CD4-positive, alpha-beta T cell (primary cell): ENCODE results near the gene HS3ST4. TPM values are rescaled to one million over a fixed set of nuclear protein-coding genes. Genes with fewer than 3 reads are reported as not detected.

Source experiments
- ATAC-seq: fragments of 200-7000 bp; cut with Tn5 transposase; one replicate; pipeline ENCODE4 v1.10.0; 2022; ENCODE audit warnings: mild to moderate bottlenecking; ENCODE audit not compliant: poor library complexity
- CTCF ChIA-PET: fragments of 350-600 bp; sonication (Branson Sonifier 250); formaldehyde crosslinking; loops from one replicate; lab custom pipeline; 2021; ENCODE audit warnings: antibody characterized with exemption, inconsistent platforms; lab: Charles Lee
- POLR2A ChIA-PET: fragments of 350-600 bp; sonication (Branson Sonifier 250); formaldehyde crosslinking; loops from one replicate; lab custom pipeline; 2021; ENCODE audit warnings: antibody characterized with exemption, inconsistent platforms; lab: Charles Lee
- DNase-seq, 14 experiments: peaks; one replicate each; pipeline ENCODE4 v3.0.0-alpha.2; 2013 to 2020; ENCODE audit warnings: mixed read lengths in 2 of 14
- H3K27ac ChIP-seq, 2 donors: one replicate each; pipeline versions ENCODE4 v1.5.1 to v1.7.0; 2013; ENCODE audit warnings: low read length in 2 of 2, low read depth in 1 of 2, mild to moderate bottlenecking in 1 of 2
- H3K27me3 ChIP-seq, 2 experiments: 1 replicate in 1 of 2; 2 replicates in 1 of 2; pipeline versions ENCODE4 v1.6.1 to v1.7.0; 2013; ENCODE audit warnings: low read length in 2 of 2, control low read depth in 1 of 2, mild to moderate bottlenecking in 1 of 2, moderate library complexity in 1 of 2; ENCODE audit not compliant: insufficient read depth in 2 of 2, control insufficient read depth in 1 of 2
- H3K36me3 ChIP-seq: one replicate; pipeline ENCODE4 v1.6.1; 2013; ENCODE audit warnings: low read length, control low read depth; ENCODE audit not compliant: insufficient read depth
- H3K4me1 ChIP-seq: one replicate; pipeline ENCODE4 v1.6.1; 2013; ENCODE audit warnings: low read length, control low read depth; ENCODE audit not compliant: insufficient read depth
- H3K4me3 ChIP-seq: one replicate; pipeline ENCODE4 v1.5.1; 2013; ENCODE audit warnings: mild to moderate bottlenecking, low read length, moderate library complexity
- H3K9me3 ChIP-seq, 2 experiments: 1 replicate in 1 of 2; 2 replicates in 1 of 2; pipeline versions ENCODE4 v1.6.1 to v1.7.0; 2013; ENCODE audit warnings: low read length in 2 of 2, mild to moderate bottlenecking in 2 of 2, control low read depth in 1 of 2, moderate library complexity in 1 of 2; ENCODE audit not compliant: control insufficient read depth in 1 of 2, insufficient read depth in 1 of 2
- H3K27ac Mint-ChIP-seq: one replicate; pipeline ENCODE4 v1.8.0; 2020; ENCODE audit warnings: mixed read lengths
- H3K27me3 Mint-ChIP-seq: one replicate; pipeline ENCODE4 v1.8.0; 2021; ENCODE audit warnings: mixed read lengths
- H3K36me3 Mint-ChIP-seq: one replicate; pipeline ENCODE4 v1.8.0; 2021; ENCODE audit warnings: low read depth, mixed read lengths
- H3K4me1 Mint-ChIP-seq: one replicate; pipeline ENCODE4 v1.8.0; 2021; ENCODE audit warnings: low read depth, mixed read lengths
- H3K4me3 Mint-ChIP-seq: one replicate; pipeline ENCODE4 v1.8.0; 2020; ENCODE audit warnings: mild to moderate bottlenecking, mixed read lengths
- H3K9me3 Mint-ChIP-seq: one replicate; pipeline ENCODE4 v1.8.0; 2020; ENCODE audit warnings: mixed read lengths
- intact Hi-C, 2 experiments: fragments of 100-400 bp; cut with DNase I in 1 of 2; cut with micrococcal nuclease in 1 of 2; formaldehyde crosslinking; loops; one replicate each; pipeline versions ENCODE4 v1.15.1 to v1.9.0; 2023 to 2025; cut with DNase I, micrococcal nuclease
- total RNA-seq, 174 experiments: library from RNA in 2 of 174; stranded (reverse) in 2 of 174; gene quantifications; one replicate each; pipeline ENCODE4 v1.2.3 and lab custom pipeline; 2021 to 2026
- TF ChIP-seq, protein P1 (sequence below): fragments of 200-600 bp; IDR thresholded peaks from one replicate; pipeline ENCODE4 v1.8.0; 2022; ENCODE audit warnings: antibody characterized with exemption, mild to moderate bottlenecking

Gene HS3ST4
- total RNA-seq, 2 experiments from 2014 or later: not detected

DNA sequence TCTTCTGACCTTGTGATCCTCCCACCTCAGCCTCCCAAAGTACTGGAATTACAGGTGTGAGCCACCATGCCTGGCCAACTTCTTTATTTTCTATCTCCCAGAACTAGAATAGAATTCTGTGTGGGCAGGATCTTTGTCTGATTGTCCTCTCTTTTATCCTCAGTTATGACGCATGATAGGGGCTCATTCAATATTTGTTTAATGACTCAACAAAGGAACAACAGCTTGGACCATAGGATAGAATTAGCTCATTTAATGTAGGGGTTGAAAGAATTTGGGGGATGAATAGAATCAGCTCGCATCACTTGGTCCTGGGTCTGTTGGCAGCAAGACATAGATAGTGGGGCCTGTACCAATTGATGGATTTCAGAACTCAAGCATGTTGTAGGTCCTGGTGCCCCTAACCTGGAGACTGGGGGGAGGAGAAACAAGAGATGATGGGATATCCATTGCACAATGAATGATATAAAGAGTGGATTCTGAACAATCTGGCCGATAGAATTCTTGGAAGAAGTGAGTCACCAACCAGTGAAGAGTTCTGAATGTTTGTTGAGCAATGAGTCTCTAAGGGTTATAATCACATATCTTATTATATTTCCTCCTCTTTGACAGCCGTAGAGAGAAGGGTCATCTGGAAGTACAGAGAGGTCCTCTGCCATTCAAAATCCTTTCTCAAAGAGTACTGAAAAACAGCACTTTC, 250.2 kb downstream of the HS3ST4 start:
- H3K4me1 ChIP-seq: no peaks in the 10 kb centered on the region
- intact Hi-C loops: no loop called here
- no peak overlapping the region for H3K4me3 Mint-ChIP-seq
- TF ChIP-seq, protein P1, sequence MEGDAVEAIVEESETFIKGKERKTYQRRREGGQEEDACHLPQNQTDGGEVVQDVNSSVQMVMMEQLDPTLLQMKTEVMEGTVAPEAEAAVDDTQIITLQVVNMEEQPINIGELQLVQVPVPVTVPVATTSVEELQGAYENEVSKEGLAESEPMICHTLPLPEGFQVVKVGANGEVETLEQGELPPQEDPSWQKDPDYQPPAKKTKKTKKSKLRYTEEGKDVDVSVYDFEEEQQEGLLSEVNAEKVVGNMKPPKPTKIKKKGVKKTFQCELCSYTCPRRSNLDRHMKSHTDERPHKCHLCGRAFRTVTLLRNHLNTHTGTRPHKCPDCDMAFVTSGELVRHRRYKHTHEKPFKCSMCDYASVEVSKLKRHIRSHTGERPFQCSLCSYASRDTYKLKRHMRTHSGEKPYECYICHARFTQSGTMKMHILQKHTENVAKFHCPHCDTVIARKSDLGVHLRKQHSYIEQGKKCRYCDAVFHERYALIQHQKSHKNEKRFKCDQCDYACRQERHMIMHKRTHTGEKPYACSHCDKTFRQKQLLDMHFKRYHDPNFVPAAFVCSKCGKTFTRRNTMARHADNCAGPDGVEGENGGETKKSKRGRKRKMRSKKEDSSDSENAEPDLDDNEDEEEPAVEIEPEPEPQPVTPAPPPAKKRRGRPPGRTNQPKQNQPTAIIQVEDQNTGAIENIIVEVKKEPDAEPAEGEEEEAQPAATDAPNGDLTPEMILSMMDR: no peak
- DNase-seq (no peak), ATAC-seq (no peak)
- no peak overlapping the region for H3K27ac Mint-ChIP-seq
- no peaks in the 10 kb centered on the region for H3K4me1 Mint-ChIP-seq
- H3K27ac ChIP-seq: no peak overlapping the region
- peaks cover 2% of the 10 kb centered on the region for H3K9me3 Mint-ChIP-seq
- no peaks in the 10 kb centered on the region for H3K36me3 ChIP-seq
- H3K27me3 Mint-ChIP-seq: no peaks in the 10 kb centered on the region
- ChIA-PET POLR2A (no interaction called here), CTCF (no interaction called here)
- no peaks in the 10 kb centered on the region for H3K9me3 ChIP-seq
- no peak overlapping the region for H3K4me3 ChIP-seq
- peaks cover 0 to 3% of the 10 kb centered on the region in 2 experiments for H3K27me3 ChIP-seq
- no peaks in the 10 kb centered on the region for H3K36me3 Mint-ChIP-seq

DNA sequence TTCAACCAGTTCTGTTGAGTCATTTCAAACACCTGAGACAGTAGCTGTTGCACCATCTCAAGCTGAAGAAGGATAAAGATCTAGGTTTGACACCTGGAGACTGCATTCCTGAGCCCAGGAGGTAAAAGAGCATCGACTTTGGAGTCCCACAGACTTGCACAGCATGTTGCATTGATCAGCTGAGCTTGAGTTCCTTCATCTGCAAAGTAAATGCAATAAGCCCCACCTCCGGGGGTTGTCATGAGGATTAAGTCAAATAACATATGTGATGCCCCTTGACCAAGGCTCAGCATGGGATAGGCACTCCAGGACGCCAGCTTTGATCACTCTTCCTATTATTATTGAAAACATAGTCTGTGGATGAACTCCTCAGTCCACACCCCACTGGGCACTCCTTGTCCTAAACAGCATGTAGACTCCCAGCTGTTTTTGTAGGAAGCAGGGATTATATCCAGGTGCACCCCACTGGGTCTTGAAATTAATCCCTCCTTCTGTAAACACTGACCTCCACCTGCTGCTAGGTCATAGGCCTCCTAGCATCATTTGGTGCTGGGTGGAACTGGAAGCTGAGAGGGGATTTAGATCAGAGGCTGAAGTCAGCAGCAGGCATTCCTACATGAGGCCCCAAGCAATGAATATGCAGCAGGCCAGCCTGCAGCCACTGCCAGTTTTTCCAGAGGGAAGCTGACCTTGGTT, 259.0 kb downstream of the HS3ST4 start:
- ChIA-PET POLR2A (no interaction called here), CTCF (no interaction called here)
- no peak overlapping the region for H3K4me3 ChIP-seq
- H3K9me3 ChIP-seq: peaks cover 0 to 3% of the 10 kb centered on the region in 2 experiments
- TF ChIP-seq, protein P1: no peak
- intact Hi-C loops: no loop called here
- DNase-seq (no peak), ATAC-seq (no peak)
- H3K9me3 Mint-ChIP-seq: peaks cover under 1% of the 10 kb centered on the region
- H3K4me1 ChIP-seq: no peaks in the 10 kb centered on the region
- no peaks in the 10 kb centered on the region for H3K36me3 ChIP-seq
- peaks cover 6% of the 10 kb centered on the region for H3K27me3 Mint-ChIP-seq
- no peak overlapping the region for H3K27ac ChIP-seq
- H3K4me1 Mint-ChIP-seq: no peaks in the 10 kb centered on the region
- no peaks in the 10 kb centered on the region for H3K36me3 Mint-ChIP-seq
- no peak overlapping the region for H3K4me3 Mint-ChIP-seq
- peaks cover 0 to 9% of the 10 kb centered on the region in 2 experiments for H3K27me3 ChIP-seq
- H3K27ac Mint-ChIP-seq: no peak overlapping the region

DNA sequence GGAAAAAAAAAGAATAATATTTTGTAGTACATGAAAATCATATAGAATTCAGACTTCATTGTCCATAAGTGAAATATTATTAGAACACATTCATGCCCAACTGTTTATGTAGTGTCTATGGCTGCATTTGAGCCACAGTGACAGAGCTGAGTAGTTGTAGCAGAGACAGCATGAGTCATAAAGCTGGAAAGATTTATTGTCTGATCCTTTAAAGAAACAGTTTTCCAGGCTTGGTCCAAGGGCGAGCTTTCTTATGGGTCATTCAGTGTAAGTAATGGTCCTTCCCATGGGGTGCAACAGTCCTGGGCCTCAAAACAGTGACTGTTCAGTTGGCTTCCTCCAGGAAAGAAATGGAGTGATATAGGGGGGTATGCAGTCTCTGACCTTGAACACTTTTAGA, 260.2 kb downstream of the HS3ST4 start:
- Mint-ChIP-seq H3K27me3 (peaks cover 10% of the 10 kb centered on the region), H3K4me1 (no peaks in the 10 kb centered on the region), H3K27ac (no peak overlapping the region), H3K9me3 (no peaks in the 10 kb centered on the region), H3K4me3 (no peak overlapping the region), H3K36me3 (no peaks in the 10 kb centered on the region)
- TF ChIP-seq, protein P1: no peak
- Histone ChIP-seq H3K4me3 (no peak overlapping the region), H3K36me3 (no peaks in the 10 kb centered on the region), H3K9me3 (peaks cover 0 to 3% of the 10 kb centered on the region in 2 experiments), H3K4me1 (no peaks in the 10 kb centered on the region), H3K27ac (no peak overlapping the region), H3K27me3 (peaks cover 0 to 9% of the 10 kb centered on the region in 2 experiments)
- DNase-seq (no peak), ATAC-seq (no peak)
- ChIA-PET CTCF (no interaction called here), POLR2A (no interaction called here)
- intact Hi-C loops: no loop called here
